Mucosa of stomach (tissue), 1 donor: ENCODE measurements around the gene ARHGAP5.

ENCODE experiments used
- H3K27me3 ChIP-seq: one replicate; pipeline ENCODE4 v1.7.0; 2013; ENCODE audit warnings: mild to moderate bottlenecking, low read length; ENCODE audit not compliant: control insufficient read depth, insufficient read depth
- H3K36me3 ChIP-seq: one replicate; pipeline ENCODE4 v1.7.0; 2013; ENCODE audit warnings: low read length; ENCODE audit not compliant: control insufficient read depth, insufficient read depth
- H3K4me1 ChIP-seq: one replicate; pipeline ENCODE4 v1.7.0; 2013; ENCODE audit warnings: mild to moderate bottlenecking, low read length; ENCODE audit not compliant: control insufficient read depth, insufficient read depth
- H3K4me3 ChIP-seq: one replicate; pipeline ENCODE4 v1.7.0; 2013; ENCODE audit warnings: low read length
- H3K9ac ChIP-seq: one replicate; pipeline ENCODE4 v1.7.0; 2013; ENCODE audit warnings: mild to moderate bottlenecking, low read length, moderate library complexity
- H3K9me3 ChIP-seq: one replicate; pipeline ENCODE4 v1.7.0; 2013; ENCODE audit warnings: mild to moderate bottlenecking, low read length, moderate library complexity; ENCODE audit not compliant: control insufficient read depth
- donor health status: Pancreatic carcinoma.

ARHGAP5 gene

DNA sequence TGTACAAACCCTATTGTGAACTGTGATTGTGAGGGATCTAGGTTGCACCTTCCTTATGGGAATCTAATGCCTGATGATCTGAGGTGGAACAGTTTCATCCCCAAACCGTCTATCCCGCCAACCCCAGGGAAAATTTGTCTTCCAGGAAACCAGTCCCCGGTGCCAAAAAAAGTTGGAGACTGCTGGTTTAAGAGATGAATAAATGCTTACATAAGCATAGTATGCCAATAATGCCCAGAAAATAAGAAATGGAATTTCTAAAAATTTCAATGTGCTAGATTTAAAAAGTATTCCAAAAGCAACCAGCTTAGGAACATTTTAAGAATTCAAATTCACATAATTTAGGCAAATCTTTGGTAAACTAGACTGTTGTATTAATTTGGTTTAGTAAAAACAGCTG is 131.4 kb downstream of the ARHGAP5 start:
- Histone ChIP-seq H3K9me3 (no peaks in the 10 kb centered on the region), H3K9ac (no peak overlapping the region), H3K27me3 (peaks cover 11% of the 10 kb centered on the region), H3K4me1 (no peaks in the 10 kb centered on the region), H3K36me3 (no peaks in the 10 kb centered on the region), H3K4me3 (no peak overlapping the region)
